Skeletal muscle tissue (tissue), 4 donors: ENCODE results near the gene FRYL. TPM values are rescaled to one million over a fixed set of nuclear protein-coding genes. Genes with fewer than 3 reads are reported as not detected.

ENCODE experiments used
- H3K27ac ChIP-seq: one replicate; pipeline ENCODE4 v1.7.0; 2013; ENCODE audit warnings: mild to moderate bottlenecking, low read depth, low read length, inconsistent platforms
- H3K27me3 ChIP-seq, 3 donors: one replicate each; pipeline ENCODE4 v1.7.0; 2013; ENCODE audit warnings: low read length in 3 of 3; ENCODE audit not compliant: control insufficient read depth in 3 of 3, insufficient read depth in 3 of 3
- H3K36me3 ChIP-seq, 3 donors: one replicate each; pipeline ENCODE4 v1.7.0; 2013; ENCODE audit warnings: low read length in 3 of 3; ENCODE audit not compliant: control insufficient read depth in 3 of 3, insufficient read depth in 3 of 3
- H3K4me1 ChIP-seq, 3 donors: one replicate each; pipeline ENCODE4 v1.7.0; 2013; ENCODE audit warnings: low read length in 3 of 3, mild to moderate bottlenecking in 3 of 3; ENCODE audit not compliant: control insufficient read depth in 3 of 3, insufficient read depth in 3 of 3
- H3K4me3 ChIP-seq, 3 donors: one replicate each; pipeline ENCODE4 v1.7.0; 2013; ENCODE audit warnings: low read length in 3 of 3
- H3K9ac ChIP-seq, 3 donors: one replicate each; pipeline ENCODE4 v1.7.0; 2013; ENCODE audit warnings: low read length in 3 of 3, mild to moderate bottlenecking in 3 of 3, moderate library complexity in 2 of 3, low read depth in 1 of 3
- H3K9me3 ChIP-seq, 3 donors: one replicate each; pipeline ENCODE4 v1.7.0; 2013; ENCODE audit warnings: low read length in 3 of 3; ENCODE audit not compliant: control insufficient read depth in 3 of 3
- total RNA-seq: library from RNA; depleted of rRNA; stranded (reverse); fragments of >200 nt; gene quantifications from one replicate; pipeline ENCODE4 v1.2.3, GENCODE V29; 2014
- donor health status: Osteomylitis.

The FRYL gene
- total RNA-seq, 1 donor from 2014 or later, result 66.3 TPM

DNA sequence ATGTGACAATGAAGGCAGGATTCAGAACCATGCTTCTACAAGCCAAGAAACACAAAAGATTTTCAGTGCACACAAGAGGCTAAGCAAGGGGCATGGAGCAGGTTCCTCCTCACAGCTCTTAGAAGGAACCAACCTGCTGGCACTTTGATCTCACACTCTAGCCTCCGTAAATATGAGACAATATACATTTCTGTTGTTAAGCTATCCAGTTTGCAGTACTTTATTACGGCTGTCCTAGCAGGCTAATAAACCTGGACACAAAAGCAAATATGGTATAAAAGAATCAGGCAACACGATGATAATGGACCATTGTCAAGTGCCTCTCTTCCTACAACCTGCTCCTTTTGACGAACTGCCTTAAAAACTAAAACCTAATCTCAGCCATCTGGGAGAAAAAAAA, 175.6 kb downstream of the FRYL start:
- peaks cover 0 to 12% (median 4%) of the 10 kb centered on the region in 3 donors for H3K36me3 ChIP-seq

DNA sequence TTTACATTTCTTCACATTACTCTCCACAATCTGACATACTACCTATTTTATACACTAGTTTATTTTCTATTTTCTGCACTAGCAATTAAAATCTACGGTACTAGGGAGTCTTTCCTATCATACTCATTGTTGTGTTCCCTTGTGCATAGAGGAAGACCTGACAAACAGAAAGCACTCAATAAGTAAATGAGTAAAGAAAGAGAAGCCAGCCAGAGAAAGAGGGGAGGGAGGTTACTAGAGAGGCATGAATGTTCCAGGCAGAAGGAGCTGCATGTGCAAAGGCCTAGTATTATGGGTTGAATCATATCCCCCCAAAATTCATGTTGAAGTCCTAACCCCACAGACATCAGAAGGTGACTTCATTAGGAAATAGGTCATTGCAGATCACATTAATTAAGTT, 176.0 kb downstream of the FRYL start:
- Histone ChIP-seq H3K4me3 (no peak overlapping the region), H3K9ac (no peak overlapping the region), H3K4me1 (no peaks in the 10 kb centered on the region), H3K27me3 (no peaks in the 10 kb centered on the region), H3K27ac (no peak overlapping the region), H3K9me3 (no peaks in the 10 kb centered on the region), H3K36me3 (peaks cover 0 to 12% (median 4%) of the 10 kb centered on the region in 3 donors)

More for the DNA sequence above, 175.6 kb downstream of the FRYL start:
- Histone ChIP-seq H3K27me3 (no peaks in the 10 kb centered on the region), H3K9ac (no peak overlapping the region), H3K4me3 (no peak overlapping the region), H3K9me3 (no peaks in the 10 kb centered on the region), H3K4me1 (no peaks in the 10 kb centered on the region), H3K27ac (no peak overlapping the region)

DNA sequence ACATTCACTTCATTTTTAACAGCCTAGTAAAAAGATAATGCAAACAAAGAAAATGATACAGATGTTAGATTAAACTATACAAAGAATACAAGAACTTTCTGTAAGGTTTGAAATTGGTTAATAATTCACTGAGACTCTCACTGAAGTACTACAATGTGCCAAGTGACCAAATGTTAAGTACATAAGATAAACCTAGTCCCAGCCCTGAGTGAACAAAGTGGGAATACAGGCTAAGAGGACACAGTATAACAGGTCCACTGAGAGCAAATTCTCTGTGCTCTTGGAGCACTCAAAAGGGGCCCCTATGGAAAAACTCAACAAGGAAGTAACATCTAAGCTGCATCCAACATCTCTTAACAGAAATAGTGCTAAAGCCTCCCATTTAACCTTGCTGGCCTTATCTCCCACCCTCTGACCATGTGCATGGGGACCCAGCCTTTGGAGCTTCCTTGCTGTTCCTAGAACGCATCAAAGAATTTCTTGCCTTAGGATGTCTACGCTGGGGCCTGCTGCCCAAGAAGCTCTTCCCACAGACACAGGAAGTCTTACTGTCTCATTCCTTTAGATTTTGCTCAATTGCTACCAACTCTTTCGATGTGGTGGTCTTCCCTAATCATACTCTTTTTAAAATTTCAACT, 176.6 kb downstream of the FRYL start:
- no peaks in the 10 kb centered on the region for H3K4me1 ChIP-seq
- no peaks in the 10 kb centered on the region for H3K27me3 ChIP-seq
- H3K4me3 ChIP-seq, result no peak overlapping the region
- no peaks in the 10 kb centered on the region for H3K9me3 ChIP-seq
- no peak overlapping the region for H3K27ac ChIP-seq
- H3K9ac ChIP-seq, result no peak overlapping the region
- H3K36me3 ChIP-seq, result peaks cover 0 to 10% (median 4%) of the 10 kb centered on the region in 3 donors

DNA sequence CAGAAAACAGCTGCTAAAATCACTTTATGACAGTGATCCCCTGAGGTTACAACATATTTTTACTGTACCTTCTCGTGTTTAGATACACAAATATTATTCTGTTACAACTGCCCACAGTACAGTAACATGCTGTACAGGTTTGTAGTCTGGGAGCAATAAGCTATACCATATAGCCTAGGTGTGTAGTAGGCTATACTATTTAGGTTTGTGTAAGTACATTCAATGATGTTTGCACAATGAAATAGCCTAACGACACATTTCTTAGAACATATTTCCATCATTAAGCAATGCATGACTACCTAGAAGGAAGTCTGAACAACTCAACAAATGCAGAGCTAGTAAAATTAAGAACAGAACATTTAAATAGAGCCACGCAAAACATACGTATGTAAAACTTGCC, 177.3 kb downstream of the FRYL start:
- H3K4me1 ChIP-seq, result no peaks in the 10 kb centered on the region
- no peak overlapping the region for H3K4me3 ChIP-seq
- H3K27ac ChIP-seq, result no peak overlapping the region
- H3K9ac ChIP-seq, result no peak overlapping the region
- no peaks in the 10 kb centered on the region for H3K27me3 ChIP-seq
- no peaks in the 10 kb centered on the region for H3K9me3 ChIP-seq
- H3K36me3 ChIP-seq, result peaks cover 0 to 10% (median 4%) of the 10 kb centered on the region in 3 donors

DNA sequence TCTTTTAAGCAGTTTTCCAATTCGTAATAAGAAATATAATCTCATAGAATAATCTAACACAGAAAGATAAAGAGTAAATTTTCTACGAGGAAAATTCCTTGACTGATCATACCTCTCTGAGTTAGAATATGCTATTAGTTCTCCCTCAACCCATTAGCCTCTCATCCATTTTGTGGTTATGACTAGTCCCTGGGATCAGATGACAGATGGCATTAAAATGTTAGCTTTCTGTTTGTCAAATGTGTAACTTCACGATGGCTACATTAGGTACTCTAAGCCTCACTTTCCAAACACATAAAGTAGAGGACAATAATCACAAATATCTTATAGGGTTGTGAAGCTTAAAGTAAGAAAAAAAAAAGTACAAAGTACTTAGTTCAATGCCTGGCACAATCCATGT, 177.9 kb downstream of the FRYL start:
- no peaks in the 10 kb centered on the region for H3K9me3 ChIP-seq
- no peaks in the 10 kb centered on the region for H3K27me3 ChIP-seq
- H3K4me3 ChIP-seq, result no peak overlapping the region
- H3K36me3 ChIP-seq, result peaks cover 0 to 10% (median 4%) of the 10 kb centered on the region in 3 donors
- H3K27ac ChIP-seq, result no peak overlapping the region
- no peak overlapping the region for H3K9ac ChIP-seq
- H3K4me1 ChIP-seq, result no peaks in the 10 kb centered on the region

DNA sequence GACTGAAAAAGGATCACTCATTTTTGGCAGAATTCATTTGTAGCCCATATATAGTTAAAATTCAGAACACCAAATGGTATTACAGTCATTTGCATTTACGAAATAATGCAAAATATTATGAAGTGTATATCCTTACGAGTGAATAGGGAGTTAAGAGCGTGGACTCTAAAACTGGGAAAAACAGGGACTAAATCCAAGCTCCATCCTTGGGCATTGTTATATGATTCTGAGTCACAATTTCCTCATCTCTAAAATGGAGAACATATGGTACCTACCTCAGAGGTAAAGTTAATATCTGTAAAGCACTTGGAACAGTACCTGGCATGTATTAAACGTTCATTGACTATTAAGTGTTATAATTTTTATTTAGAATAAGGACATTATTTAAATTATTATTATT, 183.7 kb downstream of the FRYL start:
- Histone ChIP-seq H3K4me1 (peaks cover 0 to 3% (median 0%) of the 10 kb centered on the region in 3 donors), H3K27ac (no peak overlapping the region), H3K9ac (no peak overlapping the region), H3K4me3 (no peak overlapping the region), H3K27me3 (no peaks in the 10 kb centered on the region), H3K9me3 (no peaks in the 10 kb centered on the region), H3K36me3 (peaks cover 0 to 8% (median 4%) of the 10 kb centered on the region in 3 donors)

DNA sequence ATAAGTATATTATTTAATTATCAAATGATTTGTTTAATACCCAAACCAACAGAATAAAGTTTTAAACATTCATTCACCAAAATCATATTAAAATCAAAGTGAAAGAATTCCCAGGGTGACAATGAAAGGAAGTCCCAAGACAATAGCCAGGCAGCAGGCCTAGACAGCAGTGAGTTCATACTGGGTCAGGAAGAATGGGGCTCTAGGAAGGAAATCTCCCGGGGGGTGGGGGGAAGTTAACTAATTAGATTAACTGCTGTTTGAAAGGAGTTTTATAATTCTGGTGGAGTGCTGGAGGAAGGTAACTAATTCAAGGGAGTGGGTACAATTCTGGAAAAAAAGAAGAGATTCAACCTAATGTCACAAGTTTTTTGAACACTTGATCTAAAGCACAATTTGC, 185.9 kb downstream of the FRYL start:
- peaks cover 0 to 4% (median 0%) of the 10 kb centered on the region in 3 donors for H3K4me1 ChIP-seq
- peaks cover 0 to 14% (median 13%) of the 10 kb centered on the region in 3 donors for H3K36me3 ChIP-seq
- H3K9ac ChIP-seq, result no peak overlapping the region
- H3K9me3 ChIP-seq, result no peaks in the 10 kb centered on the region
- no peak overlapping the region for H3K27ac ChIP-seq
- no peaks in the 10 kb centered on the region for H3K27me3 ChIP-seq
- H3K4me3 ChIP-seq, result no peak overlapping the region

DNA sequence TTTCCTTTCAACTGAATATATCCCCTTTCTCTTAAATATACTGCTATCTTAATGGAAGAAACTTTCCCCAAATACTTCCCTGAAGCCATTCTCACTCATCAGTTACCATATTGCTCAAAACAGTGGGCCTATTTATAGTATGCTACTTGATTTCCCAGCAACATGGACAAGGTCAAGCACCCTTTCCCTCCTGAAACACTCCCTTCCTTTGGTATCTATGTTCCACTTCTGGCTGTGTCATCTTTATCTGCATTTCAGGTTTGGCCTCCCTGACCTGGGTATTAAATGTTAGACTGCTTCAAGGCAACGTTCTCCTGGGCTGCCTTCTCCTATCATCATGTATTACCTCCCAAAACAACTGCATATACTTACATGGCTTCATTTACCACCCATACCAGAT, 188.7 kb downstream of the FRYL start:
- peaks cover 3 to 24% (median 14%) of the 10 kb centered on the region in 3 donors for H3K36me3 ChIP-seq
- no peak overlapping the region for H3K4me3 ChIP-seq
- no peak overlapping the region for H3K9ac ChIP-seq
- peaks cover 0 to 4% (median 0%) of the 10 kb centered on the region in 3 donors for H3K4me1 ChIP-seq
- H3K27me3 ChIP-seq, result no peaks in the 10 kb centered on the region
- H3K27ac ChIP-seq, result no peak overlapping the region
- H3K9me3 ChIP-seq, result no peaks in the 10 kb centered on the region

DNA sequence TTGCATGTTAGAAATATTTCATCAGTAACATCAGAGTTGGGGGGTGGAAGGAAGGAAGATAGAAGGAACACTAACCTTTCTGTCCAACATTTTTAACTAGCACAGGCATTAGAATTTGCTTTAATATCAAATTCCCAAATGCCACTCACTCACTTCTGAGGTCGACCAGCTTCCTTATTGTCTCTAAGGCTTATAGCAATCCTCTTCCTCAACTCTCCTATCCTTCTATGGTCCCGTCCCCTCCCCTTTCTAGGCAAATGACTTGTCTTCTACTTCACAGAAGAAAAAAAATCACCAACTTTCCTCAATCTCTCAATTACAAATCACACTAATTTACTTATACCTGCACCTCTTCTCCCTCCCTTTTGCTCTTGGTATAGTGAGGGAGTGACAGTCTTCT, 189.2 kb downstream of the FRYL start:
- Histone ChIP-seq H3K9me3 (no peaks in the 10 kb centered on the region), H3K36me3 (peaks cover 3 to 27% (median 14%) of the 10 kb centered on the region in 3 donors), H3K27ac (no peak overlapping the region), H3K27me3 (no peaks in the 10 kb centered on the region), H3K9ac (no peak overlapping the region), H3K4me1 (peaks cover 0 to 4% (median 0%) of the 10 kb centered on the region in 3 donors), H3K4me3 (no peak overlapping the region)

DNA sequence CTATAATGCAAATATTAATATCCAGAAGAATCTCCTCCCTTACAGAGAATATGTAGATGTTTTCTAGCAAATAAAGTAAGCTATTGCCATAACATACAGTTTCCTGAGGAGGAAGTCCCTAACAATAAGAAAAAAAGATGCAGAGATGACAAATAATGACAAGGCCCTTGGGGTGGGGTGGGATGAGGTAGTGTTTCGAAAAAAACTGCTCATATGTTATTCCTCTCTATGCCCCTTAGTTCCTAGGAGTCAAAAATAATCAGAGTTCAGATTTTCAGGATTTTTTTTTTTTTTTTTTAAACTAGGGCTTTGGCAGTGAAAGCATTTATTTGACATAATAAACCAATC, 191.0 kb downstream of the FRYL start:
- Histone ChIP-seq H3K4me1 (peaks cover 0 to 4% (median 0%) of the 10 kb centered on the region in 3 donors), H3K9ac (no peak overlapping the region), H3K27me3 (no peaks in the 10 kb centered on the region), H3K36me3 (peaks cover 3 to 24% (median 17%) of the 10 kb centered on the region in 3 donors), H3K9me3 (no peaks in the 10 kb centered on the region), H3K4me3 (no peak overlapping the region), H3K27ac (no peak overlapping the region)
